Fibroblast of pulmonary artery (primary cell): Measurements from ENCODE around the gene EYS.

Experiments used
- DNase-seq: peaks from one replicate; pipeline ENCODE4 v3.0.0-alpha.2; 2010; ENCODE audit warnings: low read depth
- H3K4me3 ChIP-seq: replicated peaks from 2 replicates; pipeline ENCODE4 v1.5.1; 2011; ENCODE audit warnings: low read depth, mild to moderate bottlenecking, control low read depth, low read length, moderate library complexity
- TF ChIP-seq, protein P1 (sequence below): IDR thresholded peaks from 2 replicates; pipeline ENCODE4 v1.5.1; 2011; ENCODE audit warnings: mild to moderate bottlenecking, control low read depth, low read length, inconsistent platforms; ENCODE audit errors: missing control alignments

The EYS gene

DNA sequence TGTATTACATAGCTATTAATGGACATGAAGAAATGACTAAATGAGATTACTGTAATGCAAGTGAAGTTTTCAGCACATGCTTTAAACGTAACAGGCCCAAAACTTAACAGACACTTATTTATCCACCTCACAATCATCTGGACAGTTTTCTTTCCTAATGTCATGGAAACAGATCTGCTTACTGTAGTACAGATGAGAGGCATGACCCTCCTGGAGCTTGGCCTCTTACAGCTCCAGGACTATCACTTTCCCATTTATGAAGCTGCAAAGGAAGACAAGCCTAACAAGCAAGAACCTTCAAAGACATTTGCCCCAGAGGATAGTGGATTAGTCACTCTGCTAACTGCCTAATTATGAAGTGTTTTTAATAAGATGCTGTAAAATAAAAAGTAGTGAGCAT is 1652.2 kb downstream of the EYS start:
- H3K4me3 ChIP-seq = no peak overlapping the region
- TF ChIP-seq, protein P1, sequence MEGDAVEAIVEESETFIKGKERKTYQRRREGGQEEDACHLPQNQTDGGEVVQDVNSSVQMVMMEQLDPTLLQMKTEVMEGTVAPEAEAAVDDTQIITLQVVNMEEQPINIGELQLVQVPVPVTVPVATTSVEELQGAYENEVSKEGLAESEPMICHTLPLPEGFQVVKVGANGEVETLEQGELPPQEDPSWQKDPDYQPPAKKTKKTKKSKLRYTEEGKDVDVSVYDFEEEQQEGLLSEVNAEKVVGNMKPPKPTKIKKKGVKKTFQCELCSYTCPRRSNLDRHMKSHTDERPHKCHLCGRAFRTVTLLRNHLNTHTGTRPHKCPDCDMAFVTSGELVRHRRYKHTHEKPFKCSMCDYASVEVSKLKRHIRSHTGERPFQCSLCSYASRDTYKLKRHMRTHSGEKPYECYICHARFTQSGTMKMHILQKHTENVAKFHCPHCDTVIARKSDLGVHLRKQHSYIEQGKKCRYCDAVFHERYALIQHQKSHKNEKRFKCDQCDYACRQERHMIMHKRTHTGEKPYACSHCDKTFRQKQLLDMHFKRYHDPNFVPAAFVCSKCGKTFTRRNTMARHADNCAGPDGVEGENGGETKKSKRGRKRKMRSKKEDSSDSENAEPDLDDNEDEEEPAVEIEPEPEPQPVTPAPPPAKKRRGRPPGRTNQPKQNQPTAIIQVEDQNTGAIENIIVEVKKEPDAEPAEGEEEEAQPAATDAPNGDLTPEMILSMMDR = no peak
- DNase-seq = no peak

DNA sequence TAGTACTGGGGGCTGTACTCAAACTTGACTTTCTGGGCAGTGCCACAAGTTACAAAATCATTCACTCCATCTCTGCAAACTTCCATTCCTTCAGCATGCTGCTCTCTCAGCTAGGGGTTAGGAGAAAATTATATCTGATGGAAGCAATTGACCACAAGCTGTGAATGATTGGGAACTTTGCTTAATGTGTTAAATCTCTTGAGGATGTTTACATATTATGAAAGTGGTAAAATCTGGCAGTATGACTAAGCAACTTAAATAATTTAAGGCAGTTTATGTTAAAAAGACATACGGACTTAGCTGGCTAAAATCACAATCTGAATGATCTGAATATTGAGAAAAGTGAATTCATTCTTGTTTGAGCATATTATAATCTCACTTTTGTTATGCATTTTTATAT is 1656.4 kb downstream of the EYS start:
- no peak for DNase-seq
- TF ChIP-seq, protein P1 = no peak
- no peak overlapping the region for H3K4me3 ChIP-seq

DNA sequence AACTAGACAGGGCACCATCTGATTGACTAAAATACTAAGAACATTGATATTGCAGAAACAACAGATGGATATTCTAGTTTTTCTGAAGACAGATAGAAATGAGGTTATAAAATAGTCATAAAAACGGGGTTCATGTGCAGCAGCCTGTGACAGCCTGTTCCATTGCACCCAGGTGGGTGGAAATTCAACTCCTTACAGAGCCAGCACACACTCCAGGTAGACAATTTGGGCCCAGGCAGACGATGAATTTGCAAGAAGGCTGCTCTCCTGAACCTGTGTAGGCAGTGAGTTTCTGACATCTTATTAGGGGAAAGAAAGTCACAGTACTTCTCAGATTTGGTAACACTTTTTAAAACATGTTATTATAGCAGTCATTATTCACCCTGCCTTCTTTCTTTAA is 1657.3 kb downstream of the EYS start:
- H3K4me3 ChIP-seq = no peak overlapping the region
- TF ChIP-seq, protein P1 = no peak

DNA sequence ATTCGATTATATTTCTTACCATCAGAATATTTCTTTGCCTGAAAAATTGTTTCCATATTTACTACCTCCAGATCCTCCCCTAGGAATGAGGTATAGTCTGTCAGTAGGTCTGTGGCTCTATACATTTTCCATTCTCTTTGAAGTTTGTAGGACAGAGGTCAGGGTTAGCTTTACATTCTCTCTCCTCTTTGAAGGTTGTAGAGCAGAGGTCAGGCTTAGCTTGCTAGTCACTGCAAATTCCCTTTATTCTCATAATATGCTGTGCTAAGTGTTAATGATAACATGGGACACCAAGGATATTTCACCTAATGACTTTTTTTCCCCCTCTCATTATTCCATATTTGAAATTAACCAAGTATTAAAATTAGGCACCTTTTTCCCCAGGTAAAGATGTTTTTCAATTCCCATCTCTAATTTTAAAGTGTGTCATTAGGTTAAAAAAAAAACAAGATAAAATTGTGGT is 1660.2 kb downstream of the EYS start:
- no peak overlapping the region for H3K4me3 ChIP-seq
- TF ChIP-seq, protein P1 = no peak
- no peak for DNase-seq

More for the DNA sequence above, 1657.3 kb downstream of the EYS start:
- no peak for DNase-seq

DNA sequence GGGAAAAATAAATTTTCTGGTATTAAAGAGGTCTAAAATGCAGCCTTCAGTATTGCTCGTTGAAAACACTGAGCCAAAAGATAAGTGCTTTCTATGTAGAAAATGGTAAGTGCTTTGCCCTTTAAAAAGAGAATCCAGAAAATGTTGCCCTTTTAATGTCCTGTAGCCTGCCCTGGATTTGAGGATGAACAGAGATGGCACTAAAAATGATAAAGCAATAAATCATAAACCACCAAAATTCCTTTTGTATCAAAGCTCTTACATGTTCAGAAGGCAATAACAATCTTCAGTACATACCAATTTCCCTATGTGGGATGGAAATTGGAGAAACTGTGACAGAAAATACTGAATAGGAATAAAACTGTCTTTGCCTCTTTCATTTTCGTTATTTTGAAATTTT is 1665.7 kb downstream of the EYS start:
- H3K4me3 ChIP-seq = no peak overlapping the region
- DNase-seq = no peak
- TF ChIP-seq, protein P1 = no peak

DNA sequence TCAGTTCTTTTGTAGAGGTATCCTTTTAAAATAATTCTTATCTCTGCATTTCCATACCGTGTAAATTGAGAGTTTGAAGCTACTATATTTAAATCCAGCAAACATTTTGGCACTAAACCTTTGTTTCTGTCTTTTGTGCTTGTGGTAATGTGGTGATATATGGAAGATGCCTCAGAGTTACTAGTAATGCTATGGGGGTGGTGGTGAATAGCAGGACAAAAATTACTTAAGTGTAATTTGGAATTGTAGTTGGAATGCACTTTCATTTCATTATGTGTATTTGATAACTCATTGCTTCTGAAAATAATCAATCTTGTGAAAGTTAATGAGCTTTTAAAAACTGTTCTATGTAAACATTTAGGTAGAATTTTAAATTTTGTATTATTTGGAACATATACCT is 1666.9 kb downstream of the EYS start:
- TF ChIP-seq, protein P1 = no peak
- DNase-seq = no peak
- H3K4me3 ChIP-seq = no peak overlapping the region

DNA sequence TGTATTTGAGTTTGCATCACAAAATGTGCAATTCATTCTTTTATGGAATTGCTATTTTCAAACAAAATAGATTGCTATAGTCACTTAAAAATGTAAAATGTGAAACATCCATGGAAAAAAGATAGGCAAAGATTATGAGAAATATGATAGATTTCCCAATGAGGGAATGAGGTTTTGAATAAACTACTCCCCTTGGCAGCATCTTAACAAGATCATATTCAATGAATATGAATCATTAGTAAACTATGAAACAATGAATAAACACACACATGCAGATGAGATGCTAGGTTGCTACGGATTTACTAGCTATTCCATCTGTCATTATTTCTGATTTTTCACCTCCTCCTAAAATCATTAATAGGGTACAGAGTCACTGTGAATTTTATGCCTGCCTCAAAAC is 1669.6 kb downstream of the EYS start:
- H3K4me3 ChIP-seq = no peak overlapping the region
- TF ChIP-seq, protein P1 = no peak
- no peak for DNase-seq
